A673 (cell line): ENCODE results near the gene CLEC5A. TPM values are rescaled to one million over a fixed set of nuclear protein-coding genes. Genes with fewer than 3 reads are reported as not detected.

Experiments
- BruUV-seq: library from RNA; stranded (reverse); fragments of 400-500 nt; replicated peaks from 2 replicates; lab custom pipeline; 2021; lab: Mats Ljungman, UMichigan
- CTCF ChIA-PET: fragments of 300-600 bp; sonication (Branson Sonifier 250); formaldehyde crosslinking; loops from one replicate; lab custom pipeline; 2022; ENCODE audit warnings: antibody characterized with exemption; lab: Charles Lee
- POLR2A ChIA-PET: fragments of 300-600 bp; sonication (Branson Sonifier 250); formaldehyde crosslinking; loops from one replicate; lab custom pipeline; 2022; ENCODE audit warnings: antibody characterized with exemption; ENCODE audit not compliant: low non-redundant PET; lab: Charles Lee
- DNase-seq: peaks from one replicate; pipeline ENCODE4 v3.0.0-alpha.2; 2015; ENCODE audit warnings: low spot score
- H3K27ac ChIP-seq: fragments of 200-600 bp; sonication (generic); 2 replicates; pipeline ENCODE4 v1.5.1; 2016; ENCODE audit warnings: mixed run types, low read depth, mild to moderate bottlenecking, mixed read lengths, antibody characterized with exemption, low read length; ENCODE audit not compliant: poor library complexity, severe bottlenecking
- H3K27me3 ChIP-seq: fragments of 200-600 bp; sonication (generic); replicated peaks from 2 replicates; pipeline ENCODE4 v1.6.1; 2017; ENCODE audit warnings: mixed run types, low read depth, mild to moderate bottlenecking, mixed read lengths, antibody characterized with exemption, low read length; ENCODE audit not compliant: insufficient read depth, poor library complexity
- H3K36me3 ChIP-seq: fragments of 200-600 bp; sonication (generic); 2 replicates; pipeline ENCODE4 v1.6.1; 2016; ENCODE audit warnings: mixed run types, mild to moderate bottlenecking, mixed read lengths, antibody characterized with exemption, low read length; ENCODE audit not compliant: insufficient read depth, poor library complexity, severe bottlenecking
- H3K4me1 ChIP-seq: fragments of 200-600 bp; sonication (generic); 2 replicates; pipeline ENCODE4 v1.6.1; 2017; ENCODE audit warnings: mixed run types, mild to moderate bottlenecking, mixed read lengths, antibody characterized with exemption, low read length; ENCODE audit not compliant: insufficient read depth, poor library complexity, severe bottlenecking
- H3K4me3 ChIP-seq: fragments of 200-600 bp; sonication (generic); 2 replicates; pipeline ENCODE4 v1.5.1; 2016; ENCODE audit warnings: low read depth, mixed run types, mild to moderate bottlenecking, mixed read lengths, low read length; ENCODE audit not compliant: poor library complexity, severe bottlenecking
- H3K9me3 ChIP-seq: fragments of 200-600 bp; sonication (generic); 2 replicates; pipeline ENCODE4 v1.6.1; 2016; ENCODE audit warnings: mixed run types, low read depth, mild to moderate bottlenecking, mixed read lengths, antibody characterized with exemption, low read length; ENCODE audit not compliant: poor library complexity, severe bottlenecking
- CTCF ChIP-seq: fragments of 300-800, 200-600 bp; sonication (generic); conservative IDR thresholded peaks from 2 replicates; pipeline ENCODE4 v1.5.1; 2017; ENCODE audit warnings: low read depth, mild to moderate bottlenecking, antibody characterized with exemption, low read length, moderate library complexity, mixed read lengths
- EZH2 ChIP-seq: fragments of 200-600 bp; sonication (generic); IDR thresholded peaks from 2 replicates; pipeline ENCODE4 v1.6.1; 2017; ENCODE audit warnings: borderline replicate concordance, low read depth, mild to moderate bottlenecking, mixed read lengths, antibody characterized with exemption, low read length; ENCODE audit not compliant: poor library complexity, severe bottlenecking
- intact Hi-C: fragments of 100-400 bp; cut with micrococcal nuclease; formaldehyde crosslinking; loops from one replicate; pipeline ENCODE4 v1.10.0; 2022; ENCODE audit not compliant: unreplicated experiment
- total RNA-seq: library from RNA; stranded (reverse); gene quantifications from 2 replicates; pipeline ENCODE4 v1.2.3, GENCODE V29; 2021

CLEC5A gene
- total RNA-seq, 1 experiment from 2014 or later: not detected

- Histone ChIP-seq H3K27ac (no peak overlapping the region), H3K4me1 (no peaks in the 10 kb centered on the region), H3K4me3 (no peak overlapping the region), H3K36me3 (no peaks in the 10 kb centered on the region), H3K27me3 (no peaks in the 10 kb centered on the region), H3K9me3 (no peaks in the 10 kb centered on the region)
- POLR2A ChIA-PET: no interaction called here
- BruUV-seq: no TSS peak
- CTCF ChIA-PET: no interaction called here
- intact Hi-C loops: no loop called here
- TF ChIP-seq EZH2 (no peak), CTCF (no peak)
- no peak for DNase-seq
Observed at GRCh38 chr7:141928845-141929195, 18.0 kb downstream of the CLEC5A start.

- Histone ChIP-seq H3K4me3 (no peak overlapping the region), H3K4me1 (no peaks in the 10 kb centered on the region), H3K27me3 (no peaks in the 10 kb centered on the region), H3K36me3 (no peaks in the 10 kb centered on the region), H3K9me3 (no peaks in the 10 kb centered on the region), H3K27ac (no peak overlapping the region)
- TF ChIP-seq EZH2 (no peak), CTCF (no peak)
- intact Hi-C loops: no loop called here
- ChIA-PET CTCF (no interaction called here), POLR2A (no interaction called here)
- no peak for DNase-seq
- no TSS peak for BruUV-seq
Observed at GRCh38 chr7:141928146-141928844, 18.5 kb downstream of the CLEC5A start.

- no peaks in the 10 kb centered on the region for H3K4me1 ChIP-seq
- H3K27ac ChIP-seq: no peak overlapping the region
- ChIA-PET POLR2A (no interaction called here), CTCF (no interaction called here)
- no peak overlapping the region for H3K4me3 ChIP-seq
- no peaks in the 10 kb centered on the region for H3K36me3 ChIP-seq
- DNase-seq: no peak
- BruUV-seq: no TSS peak
- intact Hi-C loops: no loop called here
- no peaks in the 10 kb centered on the region for H3K27me3 ChIP-seq
- H3K9me3 ChIP-seq: no peaks in the 10 kb centered on the region
- TF ChIP-seq CTCF (no peak), EZH2 (no peak)
Observed at GRCh38 chr7:141920281-141920680, 26.5 kb downstream of the CLEC5A start.
